Testis (tissue), 2 donors: ENCODE results near the gene SUSD6.

Source experiments
- POLR2A ChIP-seq: fragments of 450-650 bp; IDR thresholded peaks from one replicate; pipeline ENCODE4 v1.6.1; 2017; ENCODE audit warnings: antibody characterized with exemption, mild to moderate bottlenecking, moderate library complexity
- TF ChIP-seq, protein P1 (sequence below), 3 experiments: fragments of 450-650 bp in 2 of 3; fragments of 200-600 bp in 1 of 3; sonication (generic) in 1 of 3; IDR thresholded peaks; one replicate each; pipeline ENCODE4 v1.5.1; 2016 to 2019; ENCODE audit warnings: antibody characterized with exemption in 3 of 3, mild to moderate bottlenecking in 2 of 3, moderate library complexity in 1 of 3

DNA sequence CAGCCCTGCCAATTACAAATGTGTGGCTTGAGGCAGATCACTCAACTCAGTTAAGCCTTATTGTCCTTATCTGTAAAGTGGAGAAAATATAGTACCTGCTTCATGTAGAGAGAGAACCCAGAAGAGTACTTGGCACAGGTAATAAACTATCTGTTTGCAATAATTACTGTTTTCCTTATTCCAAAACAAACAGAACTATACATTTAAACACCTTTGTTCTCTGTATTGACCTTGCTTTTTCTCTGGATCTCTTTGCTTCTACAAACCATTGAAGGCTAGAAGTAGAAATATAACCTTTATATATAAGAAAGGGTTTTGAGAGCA lies 84.8 kb downstream of the SUSD6 start:
- TF ChIP-seq POLR2A, result no peak
- TF ChIP-seq, protein P1, sequence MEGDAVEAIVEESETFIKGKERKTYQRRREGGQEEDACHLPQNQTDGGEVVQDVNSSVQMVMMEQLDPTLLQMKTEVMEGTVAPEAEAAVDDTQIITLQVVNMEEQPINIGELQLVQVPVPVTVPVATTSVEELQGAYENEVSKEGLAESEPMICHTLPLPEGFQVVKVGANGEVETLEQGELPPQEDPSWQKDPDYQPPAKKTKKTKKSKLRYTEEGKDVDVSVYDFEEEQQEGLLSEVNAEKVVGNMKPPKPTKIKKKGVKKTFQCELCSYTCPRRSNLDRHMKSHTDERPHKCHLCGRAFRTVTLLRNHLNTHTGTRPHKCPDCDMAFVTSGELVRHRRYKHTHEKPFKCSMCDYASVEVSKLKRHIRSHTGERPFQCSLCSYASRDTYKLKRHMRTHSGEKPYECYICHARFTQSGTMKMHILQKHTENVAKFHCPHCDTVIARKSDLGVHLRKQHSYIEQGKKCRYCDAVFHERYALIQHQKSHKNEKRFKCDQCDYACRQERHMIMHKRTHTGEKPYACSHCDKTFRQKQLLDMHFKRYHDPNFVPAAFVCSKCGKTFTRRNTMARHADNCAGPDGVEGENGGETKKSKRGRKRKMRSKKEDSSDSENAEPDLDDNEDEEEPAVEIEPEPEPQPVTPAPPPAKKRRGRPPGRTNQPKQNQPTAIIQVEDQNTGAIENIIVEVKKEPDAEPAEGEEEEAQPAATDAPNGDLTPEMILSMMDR (IDR thresholded peaks at IDR 0.05), result no peak
